Measurements from ENCODE around the gene PTPN3.

DNA sequence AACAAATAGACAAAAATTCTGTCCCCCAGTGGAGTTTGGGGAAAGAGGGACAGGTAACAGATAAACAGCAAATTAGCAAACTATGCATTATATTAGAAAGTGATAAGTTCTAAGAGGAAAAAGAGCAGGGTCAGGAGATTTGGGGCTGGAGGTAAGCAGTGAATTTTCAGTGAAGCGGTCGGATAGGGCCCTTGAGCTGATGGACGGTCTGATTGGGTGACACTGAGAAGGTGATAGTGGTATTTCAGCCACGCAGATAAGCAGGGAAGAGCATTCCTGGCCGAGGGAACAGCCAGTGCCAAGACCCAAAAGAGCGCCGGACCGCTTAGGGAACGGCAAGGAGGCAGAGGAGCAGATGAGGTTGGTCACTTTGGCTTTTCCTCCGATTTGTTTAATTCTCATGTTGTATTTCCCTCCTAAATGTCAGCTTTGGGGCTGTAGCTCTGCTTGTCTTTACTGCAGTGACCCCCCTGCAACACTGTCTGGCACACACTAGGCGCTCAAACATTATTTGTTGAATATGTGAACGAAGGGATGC is 1.1 kb upstream of the PTPN3 start:
- TF ChIP-seq EZH2 (IDR thresholded peaks at IDR 0.05), result no peak
- TF ChIP-seq POLR2AphosphoS5 (IDR thresholded peaks at IDR 0.05; ENCODE audit: borderline replicate concordance, low read depth, low read length), result no peak
- no peak for TF ChIP-seq FOXP2 (optimal IDR thresholded peaks at IDR 0.05; ENCODE audit: control extremely low read depth, extremely low read length, insufficient read depth)

Data from SK-N-MC (cell line).